Stimulated activated CD4-positive, alpha-beta T cell treated with anti-CD3 and anti-CD28 coated beads, Interleukin-15, amount 100 ng/mL, for 24 hours (primary cell): ENCODE data around the gene MLC1.

Experiments used
- DNase-seq: peaks from one replicate; pipeline ENCODE4 v3.0.0-alpha.2; 2020

Gene MLC1

GRCh38 chr22:50074551-50075530 lies 10.4 kb downstream of the MLC1 start:
- no peak for DNase-seq

- DNase-seq, result no peak
These were observed 11.2 kb downstream of the MLC1 start for GRCh38 chr22:50074056-50074455.

DNA sequence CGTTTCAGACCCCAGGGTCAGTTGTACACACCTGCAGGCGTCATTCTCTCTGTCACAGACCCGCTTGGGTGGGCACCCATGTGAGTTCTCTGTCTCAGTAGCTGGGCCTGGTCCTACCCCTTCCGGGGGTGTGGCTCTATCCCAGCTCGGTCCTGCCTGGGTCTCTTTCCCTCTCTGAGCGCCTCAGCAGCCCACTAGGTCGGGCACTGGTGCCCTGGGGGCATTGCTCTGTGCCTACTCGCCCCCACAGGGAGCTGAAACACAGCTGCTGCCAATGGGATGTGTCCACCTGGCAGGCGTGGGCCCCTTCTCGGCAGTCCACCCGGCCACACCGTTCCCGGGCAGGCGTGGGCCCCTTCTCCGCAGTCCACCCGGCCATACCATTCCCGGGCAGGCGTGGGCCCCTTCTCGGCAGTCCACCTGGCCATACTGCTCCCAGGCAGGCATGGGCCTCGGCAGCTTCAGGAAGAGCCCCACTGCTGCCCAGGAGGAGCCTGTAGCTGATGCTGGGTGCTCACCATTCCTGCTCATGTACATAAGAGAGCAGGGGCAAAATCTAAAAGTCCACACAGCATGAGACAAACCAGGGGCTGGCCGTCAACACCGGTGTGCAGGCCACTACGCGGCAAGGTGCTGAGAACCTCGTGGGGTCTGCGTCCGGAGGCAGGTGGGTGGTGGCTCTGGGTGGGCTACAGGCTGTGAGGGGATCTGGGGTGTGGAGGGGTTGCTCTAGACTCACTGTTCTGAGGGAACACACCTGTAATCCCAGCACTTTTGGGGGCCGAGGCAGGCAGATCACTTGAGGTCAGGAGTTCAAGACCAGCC lies 12.3 kb downstream of the MLC1 start:
- no peak for DNase-seq

DNA sequence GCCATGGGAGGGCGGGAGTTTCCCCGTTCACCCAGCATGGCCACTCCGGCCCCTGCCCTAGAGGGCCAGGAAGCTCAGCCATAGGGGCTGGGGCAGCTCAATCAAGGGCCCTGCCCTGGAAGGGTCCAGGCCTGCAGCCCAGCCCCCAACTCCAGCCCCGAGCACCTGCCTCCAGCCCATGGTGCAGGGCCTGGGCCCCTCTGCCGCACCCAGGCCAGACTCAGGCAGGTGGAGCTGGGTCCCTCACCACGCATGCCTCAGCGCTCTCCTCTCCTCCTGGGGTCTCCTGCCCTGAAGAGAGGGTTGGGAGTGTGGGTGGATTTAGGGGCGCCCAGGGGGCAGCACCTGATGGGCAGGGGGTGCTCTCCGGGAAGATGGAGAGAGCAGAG lies 13.1 kb downstream of the MLC1 start:
- DNase-seq, result no peak

- no peak for DNase-seq
These were observed 13.6 kb downstream of the MLC1 start for GRCh38 chr22:50071432-50072166.

DNA sequence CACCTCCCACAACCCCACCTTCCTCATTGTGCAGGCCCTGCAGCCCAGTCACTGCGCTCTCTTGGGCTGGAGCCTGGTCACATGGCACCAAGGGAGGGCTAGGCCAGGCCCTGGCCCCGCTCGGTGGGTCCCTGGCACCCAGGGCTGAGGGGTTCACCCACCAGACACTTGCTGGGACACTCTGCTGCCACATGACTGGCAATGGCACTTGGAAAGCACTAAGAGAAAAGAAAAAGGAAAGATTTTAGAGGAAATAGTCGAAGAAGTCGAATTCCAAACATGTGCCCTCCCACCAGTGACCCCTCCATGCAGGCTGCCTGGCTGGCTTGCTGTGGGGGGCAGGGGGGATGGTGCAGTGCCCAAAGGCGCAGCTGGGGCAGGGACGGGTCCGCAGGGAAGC lies 14.9 kb downstream of the MLC1 start:
- DNase-seq, result no peak

DNA sequence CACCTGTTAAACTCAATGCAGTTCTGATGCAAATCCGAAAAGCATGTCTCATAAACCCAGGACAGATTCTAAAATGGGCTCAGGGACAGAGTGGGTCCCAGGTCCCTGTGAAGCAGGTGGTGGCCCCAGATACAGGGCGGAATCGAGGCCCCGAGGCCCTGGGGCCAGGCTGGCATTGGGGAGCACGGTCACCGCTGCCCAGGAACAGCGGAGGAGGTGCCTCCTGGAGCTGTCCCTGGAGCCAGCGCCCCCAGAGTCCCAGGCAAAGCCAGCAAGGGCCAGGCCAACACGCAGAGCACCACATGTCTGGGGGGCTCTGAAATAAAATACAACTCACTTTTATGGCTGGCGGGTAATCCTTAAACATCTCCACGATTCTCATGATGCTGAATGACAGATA lies 17.1 kb downstream of the MLC1 start:
- no peak for DNase-seq

DNA sequence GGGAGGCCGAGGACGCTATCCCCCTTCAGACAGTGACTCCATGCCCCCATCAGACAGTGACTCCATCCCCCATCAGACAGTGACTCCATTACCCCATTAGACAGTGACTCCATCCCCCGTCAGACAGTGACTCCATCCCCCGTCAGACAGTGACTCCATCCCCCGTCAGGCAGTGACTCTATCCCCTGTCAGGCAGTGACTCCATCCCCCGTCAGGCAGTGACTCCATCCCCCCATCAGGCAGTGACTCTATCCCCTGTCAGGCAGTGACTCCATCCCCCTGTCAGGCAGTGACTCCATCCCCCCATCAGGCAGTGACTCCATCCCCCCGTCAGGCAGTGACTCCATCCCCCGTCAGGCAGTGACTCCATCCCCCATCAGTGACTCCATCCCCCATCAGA lies 18.0 kb downstream of the MLC1 start:
- no peak for DNase-seq

DNA sequence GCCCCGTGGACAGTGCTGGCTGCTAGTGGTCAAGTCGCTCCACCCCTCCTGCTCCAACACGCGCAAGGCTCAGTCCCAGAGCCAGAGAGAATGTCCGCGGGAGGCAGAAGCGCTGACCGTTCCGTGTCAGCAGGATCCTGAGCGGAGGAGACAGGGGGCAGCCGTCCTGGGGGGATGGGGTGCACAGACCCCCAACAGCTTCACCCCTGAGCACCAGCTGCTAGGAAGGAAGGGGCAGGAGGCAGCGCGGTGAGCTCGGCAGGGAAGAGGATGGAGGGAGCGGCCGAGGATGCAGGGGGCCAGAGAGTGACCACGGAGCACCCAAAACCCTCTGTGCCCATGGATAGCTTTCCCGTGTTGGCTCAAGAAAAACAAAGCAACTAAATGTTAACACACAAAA lies 20.8 kb downstream of the MLC1 start:
- DNase-seq, result no peak

- no peak for DNase-seq
These were observed 21.4 kb downstream of the MLC1 start for GRCh38 chr22:50063589-50064393.

- DNase-seq, result no peak
These were observed 22.6 kb downstream of the MLC1 start for GRCh38 chr22:50062509-50063135.

DNA sequence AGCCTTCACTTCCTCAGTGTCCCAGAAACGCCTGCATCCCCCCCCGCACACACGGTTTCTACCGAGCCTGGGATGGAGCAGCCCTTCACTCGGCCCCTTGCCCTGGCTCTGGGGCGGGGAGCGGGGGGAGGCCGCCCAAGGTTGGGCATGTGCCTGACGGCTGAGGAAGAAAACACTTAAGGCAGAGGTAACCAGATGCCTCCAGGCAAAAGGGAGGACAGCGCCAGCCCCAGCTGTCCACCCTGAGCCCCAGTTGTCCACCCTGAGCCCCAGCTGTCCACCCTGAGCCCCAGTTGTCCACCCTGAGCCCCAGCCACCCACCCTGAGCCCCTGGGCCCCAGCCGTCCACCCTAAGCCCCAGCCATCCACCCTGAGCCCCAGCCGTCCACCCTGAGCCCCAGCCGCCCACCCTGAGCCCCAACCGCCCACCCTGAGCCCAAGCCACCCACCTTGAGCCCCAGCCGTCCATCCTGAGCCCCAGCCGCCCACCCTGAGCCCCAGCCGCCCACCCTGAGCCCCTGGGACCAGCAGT lies 23.3 kb downstream of the MLC1 start:
- DNase-seq, result no peak

DNA sequence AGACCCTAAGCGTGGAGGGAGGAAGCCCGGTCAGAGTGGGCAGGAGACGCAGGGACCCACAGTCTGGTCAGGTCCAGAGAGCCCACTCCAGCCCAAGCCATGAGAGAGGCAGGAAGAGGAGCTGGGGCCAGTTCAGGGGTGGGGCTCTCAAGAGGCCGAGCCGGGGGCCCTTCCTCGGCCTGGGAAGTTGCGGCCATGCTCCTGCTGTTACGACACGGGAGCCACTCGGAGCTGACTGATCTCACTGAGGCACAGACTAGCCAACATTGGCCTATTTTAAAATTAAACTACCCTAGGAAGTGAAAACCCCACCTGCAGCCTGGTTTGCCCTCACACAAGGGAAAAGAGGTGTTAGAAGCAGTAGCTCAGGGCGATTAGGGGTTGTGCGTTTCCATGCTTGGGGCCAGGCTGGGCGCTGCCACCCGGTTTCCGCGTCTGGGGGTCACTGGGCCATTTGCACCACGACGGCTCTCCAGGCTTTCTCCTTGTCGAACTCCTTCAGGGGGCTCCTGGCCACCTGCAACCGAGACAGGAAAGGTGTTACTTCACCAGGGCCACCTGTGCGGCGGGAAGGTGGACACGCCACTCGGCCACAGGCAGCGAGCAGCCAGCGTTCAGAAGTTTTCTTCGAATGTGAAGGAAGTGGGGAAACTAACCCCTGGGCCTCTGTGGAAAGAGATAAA lies 23.9 kb downstream of the MLC1 start:
- DNase-seq, result no peak

GRCh38 chr22:50060441-50061140 lies 24.6 kb downstream of the MLC1 start:
- no peak for DNase-seq

- no peak for DNase-seq
These were observed 25.4 kb downstream of the MLC1 start for GRCh38 chr22:50059881-50060262.

GRCh38 chr22:50058906-50059880 lies 26.0 kb downstream of the MLC1 start:
- no peak for DNase-seq

DNA sequence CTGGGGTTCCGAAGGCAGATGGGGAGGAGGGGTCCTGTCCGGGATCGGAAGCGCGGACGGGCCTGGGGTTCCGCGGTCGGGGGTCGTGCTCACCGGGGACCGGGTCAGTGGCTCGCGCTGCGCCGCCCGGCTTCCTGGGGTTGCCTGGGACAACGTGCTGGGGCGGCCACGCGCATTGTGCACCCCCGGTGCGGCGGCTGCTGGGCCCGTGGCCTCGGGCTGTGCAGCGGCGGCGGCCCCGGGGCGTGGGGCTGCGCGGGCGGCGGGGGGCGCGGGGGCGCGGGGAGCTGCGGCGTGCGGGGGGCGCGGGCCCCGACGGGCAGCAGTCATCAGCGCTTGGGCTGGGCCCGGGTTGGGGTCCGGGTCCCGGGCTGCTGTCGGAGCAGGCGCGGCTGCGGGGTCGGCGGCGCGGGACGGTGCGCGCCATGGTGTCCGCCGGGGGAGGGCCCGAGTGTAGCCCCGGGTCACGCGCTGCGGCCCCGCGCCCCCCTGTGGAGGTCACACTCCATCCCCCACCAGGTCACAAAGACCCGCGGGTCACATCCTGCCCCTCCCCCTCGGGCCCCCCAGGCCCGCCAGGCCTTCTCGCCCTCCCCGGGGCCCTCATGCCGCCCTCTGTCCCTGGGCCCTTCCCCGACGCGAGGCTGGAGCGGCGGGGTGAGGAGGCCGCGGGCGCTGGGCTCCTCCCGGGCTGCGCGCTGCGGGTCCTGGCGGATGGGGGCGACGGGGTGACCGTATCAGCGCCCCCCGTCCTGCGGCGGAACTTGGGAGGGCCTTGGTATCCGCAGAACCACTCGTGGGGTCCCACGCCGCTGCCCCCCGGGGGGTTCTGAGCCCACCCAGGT lies 26.9 kb downstream of the MLC1 start, which contains the start of gene TTLL8:
TSS of gene TTLL8 (minus strand) at position 238 of the 845 bp plus-strand sequence.
- no peak for DNase-seq
